IMR-90 (cell line): ENCODE results near the gene TCIRG1. TPM values are rescaled to one million over a fixed set of nuclear protein-coding genes. Genes with fewer than 3 reads are reported as not detected.

Experiments used
- ATAC-seq: fragments of 200-7000 bp; cut with Tn5 transposase; 2 replicates; pipeline ENCODE4 v1.9.1; 2020; ENCODE audit warnings: low read depth, mild to moderate bottlenecking, moderate library complexity
- BruUV-seq: library from RNA; stranded (reverse); fragments of 400-500 nt; replicated peaks from 2 replicates; lab custom pipeline; 2021; lab: Mats Ljungman, UMichigan
- CTCF ChIA-PET: fragments of 300-600 bp; formaldehyde crosslinking; extraction: SDS; loops from one replicate; lab custom pipeline; 2021; ENCODE audit warnings: antibody characterized with exemption; lab: Yijun Ruan, JAX
- POLR2A ChIA-PET: fragments of 300-600 bp; sonication (Branson Sonifier 250); formaldehyde crosslinking; loops from one replicate; lab custom pipeline; 2022; ENCODE audit warnings: antibody characterized with exemption; ENCODE audit not compliant: unreplicated experiment; lab: Charles Lee
- DNase-seq: peaks from one replicate; pipeline ENCODE4 v3.0.0; 2013
- H2AFZ ChIP-seq: replicated peaks from 2 replicates; pipeline ENCODE3; 2013; ENCODE audit warnings: low read length, mild to moderate bottlenecking; ENCODE audit not compliant: poor library complexity
- H2AK5ac ChIP-seq: 2 replicates; pipeline ENCODE4 v1.6.1; 2013; ENCODE audit warnings: low read depth, low read length, inconsistent platforms
- H2AK9ac ChIP-seq: replicated peaks from 2 replicates; pipeline ENCODE3; 2013; ENCODE audit warnings: mild to moderate bottlenecking, low read depth, low read length, moderate library complexity; ENCODE audit not compliant: poor library complexity
- H2BK120ac ChIP-seq: 2 replicates; pipeline ENCODE4 v1.6.1; 2013; ENCODE audit warnings: low read depth, low read length, inconsistent platforms
- H2BK15ac ChIP-seq: 3 replicates; pipeline ENCODE4 v1.6.1; 2013; ENCODE audit warnings: low read depth, low read length, inconsistent platforms
- H2BK20ac ChIP-seq: 2 replicates; pipeline ENCODE4 v1.6.1; 2013; ENCODE audit warnings: low read depth, mild to moderate bottlenecking, inconsistent platforms, low read length, moderate library complexity
- H2BK5ac ChIP-seq: 2 replicates; pipeline ENCODE4 v1.6.1; 2013; ENCODE audit warnings: mild to moderate bottlenecking, low read depth, low read length, inconsistent platforms; ENCODE audit not compliant: poor library complexity, severe bottlenecking
- H3K14ac ChIP-seq: replicated peaks from 2 replicates; pipeline ENCODE4 v1.6.1; 2013; ENCODE audit warnings: low read depth, low read length, inconsistent platforms
- H3K18ac ChIP-seq: 2 replicates; pipeline ENCODE4 v1.6.1; 2013; ENCODE audit warnings: low read depth, low read length, control low read depth
- H3K23ac ChIP-seq: 2 replicates; pipeline ENCODE4 v1.6.1; 2013; ENCODE audit warnings: low read depth, low read length, inconsistent platforms
- H3K27ac ChIP-seq: 2 replicates; pipeline ENCODE4 v1.5.1; 2013; ENCODE audit warnings: mild to moderate bottlenecking, control low read depth, low read length; ENCODE audit not compliant: insufficient read depth
- H3K27me3 ChIP-seq: 2 replicates; pipeline ENCODE4 v1.6.1; 2013; ENCODE audit warnings: low read length; ENCODE audit not compliant: control insufficient read depth, insufficient read depth
- H3K36me3 ChIP-seq: 2 replicates; pipeline ENCODE4 v1.6.1; 2013; ENCODE audit warnings: low read length, mixed read lengths; ENCODE audit not compliant: control insufficient read depth, insufficient read depth
- H3K4ac ChIP-seq: 2 replicates; pipeline ENCODE4 v1.6.1; 2013; ENCODE audit warnings: low read depth, low read length, inconsistent platforms
- H3K4me1 ChIP-seq: 2 replicates; pipeline ENCODE4 v1.6.1; 2013; ENCODE audit warnings: low read length, mixed read lengths; ENCODE audit not compliant: control insufficient read depth, insufficient read depth
- H3K4me2 ChIP-seq: 2 replicates; pipeline ENCODE4 v1.6.1; 2013; ENCODE audit warnings: low read depth, mild to moderate bottlenecking, control low read depth, low read length, moderate library complexity
- H3K4me3 ChIP-seq: 2 replicates; pipeline ENCODE4 v1.5.1; 2013; ENCODE audit warnings: low read depth, mild to moderate bottlenecking, control low read depth, low read length, moderate library complexity; ENCODE audit not compliant: insufficient read depth
- H3K56ac ChIP-seq: 2 replicates; pipeline ENCODE4 v1.6.1; 2013; ENCODE audit warnings: low read length, inconsistent platforms; ENCODE audit not compliant: insufficient read depth; ENCODE audit errors: extremely low read depth
- H3K79me1 ChIP-seq, 2 experiments: 2 replicates each; pipeline ENCODE4 v1.6.1; 2013; ENCODE audit warnings: low read length in 2 of 2, inconsistent platforms in 1 of 2, low read depth in 1 of 2
- H3K9ac ChIP-seq: 2 replicates; pipeline ENCODE4 v1.6.1; 2013; ENCODE audit warnings: low read depth, low read length, control low read depth
- H3K9me1 ChIP-seq: 2 replicates; pipeline ENCODE4 v1.6.1; 2013; ENCODE audit warnings: low read length, inconsistent platforms; ENCODE audit not compliant: insufficient read depth
- H3K9me3 ChIP-seq: 2 replicates; pipeline ENCODE4 v1.6.1; 2013; ENCODE audit warnings: low read length; ENCODE audit not compliant: control insufficient read depth, insufficient read depth
- H4K20me1 ChIP-seq: 2 replicates; pipeline ENCODE4 v1.6.1; 2013; ENCODE audit warnings: low read length, inconsistent platforms; ENCODE audit not compliant: insufficient read depth
- H4K5ac ChIP-seq: 2 replicates; pipeline ENCODE4 v1.6.1; 2013; ENCODE audit warnings: mild to moderate bottlenecking, low read depth, low read length, control low read depth
- H4K8ac ChIP-seq, 2 experiments: 2 replicates each; pipeline ENCODE4 v1.6.1; 2013; ENCODE audit warnings: low read depth in 2 of 2, low read length in 2 of 2, control low read depth in 1 of 2, inconsistent platforms in 1 of 2
- H4K91ac ChIP-seq: 2 replicates; pipeline ENCODE4 v1.6.1; 2013; ENCODE audit warnings: low read depth, low read length, inconsistent platforms; ENCODE audit not compliant: insufficient read depth
- CEBPB ChIP-seq: IDR thresholded peaks from 2 replicates; pipeline ENCODE4 v1.6.1; 2012; ENCODE audit warnings: low read depth, low read length, improper control_type of control experiment
- SMC3 ChIP-seq: fragments of 150-350 bp; IDR thresholded peaks from 2 replicates; pipeline ENCODE4 v1.6.1; 2016; ENCODE audit warnings: low read depth, mild to moderate bottlenecking, antibody characterized with exemption, low read length, moderate library complexity
- WGBS, 2 experiments: methylation state at CpG; one replicate each; pipeline versions ENCODE4 v1.1.5 to v1.1.7; 2013; ENCODE audit warnings: missing lambda C conversion rate in 2 of 2; ENCODE audit not compliant: insufficient read length in 1 of 2; ENCODE audit errors: extremely low coverage in 2 of 2; 5-methylcytosine and 5-hydroxymethylcytosine counted together
- dilution Hi-C: fragments of 300-500 bp; cut with HindIII; formaldehyde crosslinking; loops from one replicate; pipeline ENCODE4 v1.14.3; 2018; ENCODE audit warnings: low sequenced_read_pairs; ENCODE audit not compliant: unreplicated experiment
- in situ Hi-C: fragments of 300-500 bp; cut with MboI; formaldehyde crosslinking; loops from 3 replicates; pipeline ENCODE4 v1.14.3; 2019; ENCODE audit warnings: low sequenced_read_pairs, inconsistent platforms, mixed read lengths
- intact Hi-C: fragments of 100-400 bp; cut with micrococcal nuclease; formaldehyde crosslinking; loops from 2 replicates; pipeline ENCODE4 v1.10.0; 2022
- polyA plus RNA-seq, 3 experiments: library from polyadenylated mRNA; depleted of rRNA; stranded (reverse); fragments of >200 nt; gene quantifications; 2 replicates each; pipeline ENCODE4 v1.2.3, GENCODE V29; 2012; ENCODE audit warnings: low replicate concordance in 1 of 3
- total RNA-seq: library from RNA; depleted of rRNA; stranded (reverse); fragments of >200 nt; gene quantifications from 2 replicates; pipeline ENCODE4 v1.2.3, GENCODE V29; 2012

TCIRG1 gene
- total and polyA plus RNA-seq, 2 of the 4 experiments (the other 2 are of a cell fraction), result 25.3 to 117 TPM

DNA sequence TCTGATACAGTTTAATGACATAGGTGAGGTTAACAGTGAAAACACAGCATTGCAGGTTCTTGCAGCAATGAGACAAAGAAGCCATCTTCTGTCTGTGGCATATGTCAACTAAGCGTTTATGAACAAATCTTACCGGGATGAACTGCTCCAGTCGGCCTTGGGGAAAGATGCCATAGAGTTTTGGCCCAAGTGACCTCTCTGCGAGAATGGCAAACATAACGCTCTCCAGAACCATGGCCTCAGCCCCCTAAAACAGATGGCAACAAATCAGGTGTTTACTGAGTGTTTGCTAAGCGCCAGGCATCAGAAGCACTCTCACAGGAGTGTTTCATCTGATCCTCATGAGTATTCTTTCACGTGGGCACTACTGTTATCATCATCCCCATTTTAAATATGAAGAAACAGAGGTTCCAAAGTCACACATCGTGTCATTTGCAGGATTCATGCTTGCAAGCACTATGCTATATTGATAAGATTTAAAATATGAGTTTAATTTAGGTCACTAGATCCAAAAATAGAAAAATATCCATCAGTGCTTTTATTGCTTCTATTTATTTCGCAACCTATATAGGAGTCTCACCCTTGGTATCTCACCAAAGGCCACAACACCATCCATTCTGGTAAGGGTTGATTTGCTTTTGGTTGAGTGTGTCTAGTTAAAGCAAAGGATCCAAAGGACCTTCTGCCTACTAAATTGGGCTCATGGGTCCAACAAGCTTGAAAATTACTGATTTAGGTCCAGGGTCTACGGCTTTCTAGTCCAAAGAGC lies 35.9 kb downstream of the TCIRG1 start:
- Histone ChIP-seq H3K9ac (no peak overlapping the region), H2BK120ac (no peak overlapping the region), H4K20me1 (peaks cover 3% of the 10 kb centered on the region; the same call in 1 of the 2 replicates), H4K91ac (no peak overlapping the region), H4K8ac (no peak overlapping the region), H2BK20ac (no peak overlapping the region), H3K4me3 (no peak overlapping the region), H2AK9ac (no peak overlapping the region), H2AK5ac (no peak overlapping the region), H4K5ac (no peak overlapping the region), H3K23ac (no peak overlapping the region), H3K14ac (no peak overlapping the region), H3K4ac (no peak overlapping the region), H2AFZ (no peak overlapping the region), H3K4me1 (no peaks in the 10 kb centered on the region), H3K18ac (no peak overlapping the region), H3K9me3 (no peaks in the 10 kb centered on the region), H3K56ac (no peak overlapping the region), H2BK15ac (no peak overlapping the region), H2BK5ac (no peak overlapping the region), H3K36me3 (peaks cover 17% of the 10 kb centered on the region), H3K9me1 (peaks cover 6% of the 10 kb centered on the region; the same call in 1 of the 2 replicates), H3K4me2 (no peak overlapping the region), H3K27me3 (no peaks in the 10 kb centered on the region), H3K27ac (no peak overlapping the region), H3K79me1 (peaks cover 0 to 3% of the 10 kb centered on the region in 2 experiments; a peak in 1 of 4 replicates)
- in situ Hi-C loops (no loop called here), dilution Hi-C loops (no loop called here), intact Hi-C loops (no loop called here)
- CTCF ChIA-PET, result no interaction called here
- WGBS, 2 experiments, result 88% methylated on average over 6 of the region's 10 CpGs; no CpG with 5 or more reads in 1 of the 2 experiments
- DNase-seq, result no peak
- POLR2A ChIA-PET, result no interaction called here
- TF ChIP-seq CEBPB (peak; percentile 60), SMC3 (no peak)
- no TSS peak for BruUV-seq
- ATAC-seq, result no peak
